OCI-LY1 (cell line): ENCODE data around the gene NONO.
"Not testable (repeated sequence)": the region's sequence is repeated elsewhere in the genome, so short reads cannot be mapped to it uniquely, and the experiment has no call there.

Experiments used
- H2AFZ ChIP-seq: fragments of 200-600 bp; sonication (generic), shearing (Covaris generic); 2 replicates; pipeline ENCODE4 v1.6.0; 2014; ENCODE audit warnings: antibody characterized with exemption, mild to moderate bottlenecking, low read length
- H3F3A ChIP-seq: fragments of 200-600 bp; sonication (generic), shearing (Covaris generic); 2 replicates; pipeline ENCODE4 v1.6.0; 2014; ENCODE audit warnings: mild to moderate bottlenecking, antibody characterized with exemption, low read length, moderate library complexity; ENCODE audit not compliant: insufficient read depth
- H3K27ac ChIP-seq: fragments of 200-600 bp; sonication (generic); 2 replicates; pipeline ENCODE4 v1.5.1; 2014; ENCODE audit warnings: low read length, mixed run types, mild to moderate bottlenecking, low read depth; ENCODE audit not compliant: poor library complexity, severe bottlenecking
- H3K27me3 ChIP-seq: fragments of 200-600 bp; sonication (generic); 2 replicates; pipeline ENCODE4 v1.6.0; 2014; ENCODE audit warnings: antibody characterized with exemption, mild to moderate bottlenecking, low read length, moderate library complexity; ENCODE audit not compliant: insufficient read depth
- H3K36me3 ChIP-seq: fragments of 200-600 bp; sonication (generic); 2 replicates; pipeline ENCODE4 v1.6.1; 2014; ENCODE audit warnings: mild to moderate bottlenecking, antibody characterized with exemption, low read length, moderate library complexity, mixed read lengths; ENCODE audit not compliant: insufficient read depth
- H3K4me1 ChIP-seq: fragments of 200-600 bp; sonication (generic); 2 replicates; pipeline ENCODE4 v1.5.1; 2014; ENCODE audit warnings: mild to moderate bottlenecking, low read length, moderate library complexity; ENCODE audit not compliant: insufficient read depth, severe bottlenecking
- H3K4me2 ChIP-seq: fragments of 200-600 bp; sonication (generic), shearing (Covaris generic); 2 replicates; pipeline ENCODE4 v1.6.1; 2014; ENCODE audit warnings: low read length
- H3K4me3 ChIP-seq: fragments of 200-600 bp; sonication (generic); 2 replicates; pipeline ENCODE4 v1.5.1; 2014; ENCODE audit warnings: low read length, low read depth, mild to moderate bottlenecking, mixed read lengths; ENCODE audit not compliant: poor library complexity, severe bottlenecking
- H3K79me2 ChIP-seq: fragments of 200-600 bp; shearing (Covaris generic); 2 replicates; pipeline ENCODE4 v1.6.1; 2016; ENCODE audit warnings: mixed run types, low read length, mixed read lengths; ENCODE audit not compliant: insufficient read depth
- H3K9ac ChIP-seq: fragments of 200-600 bp; sonication (generic), shearing (Covaris generic); 2 replicates; pipeline ENCODE4 v1.6.1; 2014; ENCODE audit warnings: mild to moderate bottlenecking, low read length, mixed read lengths
- H3K9me2 ChIP-seq: fragments of 200-600 bp; sonication (generic), shearing (Covaris generic); 2 replicates; pipeline ENCODE4 v1.6.1; 2014; ENCODE audit warnings: low read depth, mild to moderate bottlenecking, low read length, mixed read lengths
- H3K9me3 ChIP-seq: fragments of 200-600 bp; shearing (Covaris generic); 2 replicates; pipeline ENCODE4 v1.6.1; 2014; ENCODE audit warnings: low read length, mixed read lengths
- H4K20me1 ChIP-seq: fragments of 200-600 bp; sonication (generic), shearing (Covaris generic); 2 replicates; pipeline ENCODE4 v1.6.0; 2016; ENCODE audit warnings: mild to moderate bottlenecking, low read length; ENCODE audit not compliant: insufficient read depth
- EZH2 ChIP-seq: fragments of 200-600 bp; sonication (generic), shearing (Covaris generic); IDR thresholded peaks from 2 replicates; pipeline ENCODE4 v1.8.0; 2017; ENCODE audit warnings: borderline replicate concordance, mixed run types, mild to moderate bottlenecking, antibody characterized with exemption, low read length, moderate library complexity, mixed read lengths
- TF ChIP-seq, protein P1 (sequence below): fragments of 200-600 bp; sonication (generic), shearing (Covaris generic); IDR thresholded peaks from 2 replicates; pipeline ENCODE4 v1.5.1; 2017; ENCODE audit warnings: mild to moderate bottlenecking, antibody characterized with exemption, low read length, moderate library complexity, mixed read lengths

NONO gene

DNA sequence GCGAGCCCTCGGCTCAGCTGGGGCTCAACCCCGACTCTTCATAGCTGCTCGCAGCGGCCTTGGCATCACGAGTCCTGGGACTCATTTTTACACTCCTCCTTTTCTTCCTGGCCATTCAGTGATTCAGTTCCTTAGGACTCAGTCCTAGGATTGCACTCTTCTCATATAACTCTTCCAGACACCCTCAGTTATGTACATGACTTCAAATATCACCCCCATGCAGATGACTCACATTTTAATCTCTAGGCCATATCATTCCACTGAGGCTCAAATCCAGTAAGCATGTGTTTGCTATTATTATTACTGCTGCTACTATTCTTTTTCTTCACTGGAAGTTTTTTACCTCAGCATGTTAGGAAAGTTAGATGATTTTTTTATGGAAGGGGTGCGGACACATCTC is 32.5 kb downstream of the NONO start:
- Histone ChIP-seq H3K27ac (no peak overlapping the region), H3F3A (no peaks in the 10 kb centered on the region), H3K36me3 (no peaks in the 10 kb centered on the region; the same call in 1 of the 2 replicates), H3K9ac (no peak overlapping the region), H4K20me1 (no peaks in the 10 kb centered on the region), H2AFZ (no peak overlapping the region), H3K4me3 (no peak overlapping the region), H3K9me2 (no peaks in the 10 kb centered on the region), H3K4me1 (no peaks in the 10 kb centered on the region), H3K79me2 (no peaks in the 10 kb centered on the region), H3K9me3 (no peaks in the 10 kb centered on the region), H3K4me2 (no peak overlapping the region), H3K27me3 (no peaks in the 10 kb centered on the region)
- TF ChIP-seq, protein P1, sequence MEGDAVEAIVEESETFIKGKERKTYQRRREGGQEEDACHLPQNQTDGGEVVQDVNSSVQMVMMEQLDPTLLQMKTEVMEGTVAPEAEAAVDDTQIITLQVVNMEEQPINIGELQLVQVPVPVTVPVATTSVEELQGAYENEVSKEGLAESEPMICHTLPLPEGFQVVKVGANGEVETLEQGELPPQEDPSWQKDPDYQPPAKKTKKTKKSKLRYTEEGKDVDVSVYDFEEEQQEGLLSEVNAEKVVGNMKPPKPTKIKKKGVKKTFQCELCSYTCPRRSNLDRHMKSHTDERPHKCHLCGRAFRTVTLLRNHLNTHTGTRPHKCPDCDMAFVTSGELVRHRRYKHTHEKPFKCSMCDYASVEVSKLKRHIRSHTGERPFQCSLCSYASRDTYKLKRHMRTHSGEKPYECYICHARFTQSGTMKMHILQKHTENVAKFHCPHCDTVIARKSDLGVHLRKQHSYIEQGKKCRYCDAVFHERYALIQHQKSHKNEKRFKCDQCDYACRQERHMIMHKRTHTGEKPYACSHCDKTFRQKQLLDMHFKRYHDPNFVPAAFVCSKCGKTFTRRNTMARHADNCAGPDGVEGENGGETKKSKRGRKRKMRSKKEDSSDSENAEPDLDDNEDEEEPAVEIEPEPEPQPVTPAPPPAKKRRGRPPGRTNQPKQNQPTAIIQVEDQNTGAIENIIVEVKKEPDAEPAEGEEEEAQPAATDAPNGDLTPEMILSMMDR, result no peak
- no peak for TF ChIP-seq EZH2

DNA sequence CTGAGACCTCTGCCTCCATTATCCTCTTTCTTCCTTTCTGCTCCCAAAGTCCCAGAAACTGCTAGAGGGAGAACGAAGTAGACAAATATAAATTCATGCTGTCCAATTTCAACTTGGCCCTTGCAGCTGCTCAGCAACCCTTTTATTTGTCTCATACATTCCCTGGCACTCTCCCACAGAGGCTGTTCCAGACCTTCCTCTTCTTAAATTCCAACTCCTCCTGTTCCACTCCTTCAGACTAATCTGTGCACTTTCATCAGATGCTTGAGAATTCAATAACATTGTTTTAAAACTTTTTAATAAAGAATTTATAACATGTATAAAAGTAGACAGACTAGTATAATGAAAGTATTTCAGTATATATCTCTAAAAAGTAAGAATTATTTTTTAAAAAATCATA is 33.5 kb downstream of the NONO start:
- not testable (repeated sequence) for H3K79me2 ChIP-seq, H3K9me3 ChIP-seq, H2AFZ ChIP-seq, H3K9ac ChIP-seq, H3K36me3 ChIP-seq, H3K9me2 ChIP-seq, H3K4me3 ChIP-seq, H3K4me1 ChIP-seq, H4K20me1 ChIP-seq, H3K27ac ChIP-seq, H3F3A ChIP-seq, H3K4me2 ChIP-seq, H3K27me3 ChIP-seq

DNA sequence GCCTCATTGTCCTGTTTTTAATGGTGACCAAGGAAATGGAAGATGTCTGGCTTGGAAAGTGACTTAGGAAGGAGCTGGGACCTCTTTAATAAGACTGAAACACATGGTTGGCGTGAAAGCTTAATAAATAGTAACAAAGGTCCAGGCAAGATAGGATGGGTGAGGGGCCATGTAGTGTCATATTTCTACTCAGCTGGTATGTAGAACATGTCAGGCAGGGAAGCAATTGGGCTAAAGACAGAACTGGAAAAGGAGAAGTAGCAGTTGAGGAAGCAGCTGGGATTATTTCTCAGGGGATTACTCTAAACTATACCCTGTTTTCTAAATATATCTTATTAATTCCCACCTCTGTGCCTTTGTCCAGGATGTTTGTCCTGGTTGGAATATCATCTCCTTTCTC is 36.7 kb downstream of the NONO start:
- TF ChIP-seq EZH2, result no peak
- TF ChIP-seq, protein P1, result no peak
- Histone ChIP-seq H3K4me3 (no peak overlapping the region), H3K27me3 (no peaks in the 10 kb centered on the region), H3F3A (no peaks in the 10 kb centered on the region), H3K4me2 (no peak overlapping the region), H4K20me1 (no peaks in the 10 kb centered on the region), H3K9ac (no peak overlapping the region), H3K36me3 (no peaks in the 10 kb centered on the region; the same call in 1 of the 2 replicates), H3K4me1 (no peaks in the 10 kb centered on the region), H3K9me2 (no peaks in the 10 kb centered on the region), H3K9me3 (no peaks in the 10 kb centered on the region), H3K79me2 (no peaks in the 10 kb centered on the region), H2AFZ (no peak overlapping the region), H3K27ac (no peak overlapping the region)

DNA sequence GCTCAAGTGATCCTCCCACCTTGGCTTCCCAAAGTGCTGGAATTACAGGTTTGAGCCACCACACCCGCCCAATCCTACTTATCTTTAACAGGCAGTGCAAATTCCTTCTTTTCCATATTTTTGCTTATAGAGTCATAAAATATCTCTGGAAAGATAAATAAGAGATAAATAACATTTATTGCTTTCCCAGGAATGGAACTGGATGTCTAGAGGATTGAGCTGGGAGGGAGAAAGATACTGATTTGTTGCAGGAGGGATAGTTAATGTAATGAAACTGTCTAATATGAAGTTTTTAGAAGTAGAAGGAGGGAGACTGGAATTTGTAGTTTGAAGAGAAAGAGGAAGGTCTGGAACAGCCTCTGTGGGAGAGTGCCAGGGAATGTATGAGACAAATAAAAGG is 38.3 kb downstream of the NONO start:
- no peaks in the 10 kb centered on the region for H3K27me3 ChIP-seq
- TF ChIP-seq EZH2, result no peak
- TF ChIP-seq, protein P1, result no peak
- no peaks in the 10 kb centered on the region for H3K9me2 ChIP-seq
- no peaks in the 10 kb centered on the region for H3K79me2 ChIP-seq
- H3K4me1 ChIP-seq, result no peaks in the 10 kb centered on the region
- H3K9ac ChIP-seq, result no peak overlapping the region
- H3K27ac ChIP-seq, result no peak overlapping the region
- no peaks in the 10 kb centered on the region for H4K20me1 ChIP-seq
- no peak overlapping the region for H3K4me3 ChIP-seq
- H3K4me2 ChIP-seq, result no peak overlapping the region
- no peak overlapping the region for H2AFZ ChIP-seq
- peaks cover 3% of the 10 kb centered on the region; the same call in 1 of the 2 replicates for H3K36me3 ChIP-seq
- no peaks in the 10 kb centered on the region for H3K9me3 ChIP-seq
- H3F3A ChIP-seq, result no peaks in the 10 kb centered on the region

DNA sequence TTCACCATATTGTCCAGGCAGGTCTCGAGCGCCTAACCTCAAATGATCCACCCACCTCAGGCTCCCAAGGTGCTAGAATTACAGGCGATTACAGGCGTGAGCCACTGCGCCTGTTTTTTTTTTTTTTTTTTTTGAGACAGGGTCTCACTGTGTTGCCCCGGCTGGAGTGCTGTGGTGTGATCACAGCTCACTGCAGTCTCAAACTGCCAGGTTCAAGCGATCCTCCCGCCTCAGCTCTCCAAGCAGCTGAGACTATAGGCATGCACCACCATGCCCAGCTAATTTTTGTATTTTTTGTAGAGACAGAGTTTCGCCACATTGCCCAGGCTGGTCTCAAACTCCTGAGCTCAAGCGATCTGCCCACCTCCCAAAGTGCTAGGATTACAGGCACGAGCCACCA is 41.0 kb downstream of the NONO start:
- not testable (repeated sequence) for H4K20me1 ChIP-seq, H3K9me3 ChIP-seq, H3F3A ChIP-seq, H3K36me3 ChIP-seq, H3K27me3 ChIP-seq, H3K9ac ChIP-seq, H3K4me1 ChIP-seq, H3K27ac ChIP-seq, H3K79me2 ChIP-seq, H2AFZ ChIP-seq, H3K9me2 ChIP-seq, H3K4me3 ChIP-seq, H3K4me2 ChIP-seq
